ENCODE measurements around the gene DCDC2. TPM values are rescaled to one million over a fixed set of nuclear protein-coding genes. Genes with fewer than 3 reads are reported as not detected.

Gene DCDC2
- polyA plus RNA-seq, 1 experiment = not detected

GRCh38 chr6:24228681-24229255, 129.1 kb downstream of the DCDC2 start:
- H3K36me3 ChIP-seq (ENCODE audit: control insufficient read depth, insufficient read depth, low read length) = no peaks in the 10 kb centered on the region
- ChIA-PET POLR2A (no interaction called here), CTCF (no interaction called here)
- no peak for TF ChIP-seq CTCF (IDR thresholded peaks at IDR 0.05; ENCODE audit: insufficient read depth, low read depth, low read length)
- H3K27me3 ChIP-seq (ENCODE audit: control insufficient read depth, insufficient read depth, low read length) = no peaks in the 10 kb centered on the region
- no peak overlapping the region for H3K4me3 ChIP-seq (ENCODE audit: low read depth, low read length)
- no peak for DNase-seq (ENCODE audit: low read depth)

GRCh38 chr6:24228123-24228522, 129.7 kb downstream of the DCDC2 start:
- H3K4me3 ChIP-seq (ENCODE audit: low read depth, low read length) = no peak overlapping the region
- ChIA-PET CTCF (no interaction called here), POLR2A (no interaction called here)
- no peaks in the 10 kb centered on the region for H3K27me3 ChIP-seq (ENCODE audit: control insufficient read depth, insufficient read depth, low read length)
- DNase-seq (ENCODE audit: low read depth) = no peak
- no peaks in the 10 kb centered on the region for H3K36me3 ChIP-seq (ENCODE audit: control insufficient read depth, insufficient read depth, low read length)
- TF ChIP-seq CTCF (IDR thresholded peaks at IDR 0.05; ENCODE audit: insufficient read depth, low read depth, low read length) = no peak

GRCh38 chr6:24227556-24227955, 130.3 kb downstream of the DCDC2 start:
- TF ChIP-seq CTCF (IDR thresholded peaks at IDR 0.05; ENCODE audit: insufficient read depth, low read depth, low read length) = no peak
- CTCF ChIA-PET = no interaction called here
- no peaks in the 10 kb centered on the region for H3K27me3 ChIP-seq (ENCODE audit: control insufficient read depth, insufficient read depth, low read length)
- no peaks in the 10 kb centered on the region for H3K36me3 ChIP-seq (ENCODE audit: control insufficient read depth, insufficient read depth, low read length)
- no peak for DNase-seq (ENCODE audit: low read depth)
- POLR2A ChIA-PET = no interaction called here
- H3K4me3 ChIP-seq (ENCODE audit: low read depth, low read length) = no peak overlapping the region

- CTCF ChIA-PET = no interaction called here
- H3K36me3 ChIP-seq (ENCODE audit: control insufficient read depth, insufficient read depth, low read length) = no peaks in the 10 kb centered on the region
- no peak overlapping the region for H3K4me3 ChIP-seq (ENCODE audit: low read depth, low read length)
- TF ChIP-seq CTCF (IDR thresholded peaks at IDR 0.05; ENCODE audit: insufficient read depth, low read depth, low read length) = no peak
- POLR2A ChIA-PET = no interaction called here
- no peak for DNase-seq (ENCODE audit: low read depth)
- H3K27me3 ChIP-seq (ENCODE audit: control insufficient read depth, insufficient read depth, low read length) = no peaks in the 10 kb centered on the region
These were observed 131.3 kb downstream of the DCDC2 start for GRCh38 chr6:24226541-24226940.

GRCh38 chr6:24225838-24226237, 132.0 kb downstream of the DCDC2 start:
- no peaks in the 10 kb centered on the region for H3K36me3 ChIP-seq (ENCODE audit: control insufficient read depth, insufficient read depth, low read length)
- ChIA-PET CTCF (no interaction called here), POLR2A (no interaction called here)
- DNase-seq (ENCODE audit: low read depth) = no peak
- H3K4me3 ChIP-seq (ENCODE audit: low read depth, low read length) = no peak overlapping the region
- H3K27me3 ChIP-seq (ENCODE audit: control insufficient read depth, insufficient read depth, low read length) = no peaks in the 10 kb centered on the region
- TF ChIP-seq CTCF (IDR thresholded peaks at IDR 0.05; ENCODE audit: insufficient read depth, low read depth, low read length) = no peak

Measured in BJ (cell line).